Smooth muscle cell (in vitro differentiated cells): ENCODE results near the gene UBE2R2. TPM values are rescaled to one million over a fixed set of nuclear protein-coding genes. Genes with fewer than 3 reads are reported as not detected.

ENCODE experiments used
- DNase-seq: peaks from one replicate; lab custom pipeline; 2025; ENCODE audit not compliant: unreplicated experiment; lab: John Stamatoyannopoulos, UW
- H2AFZ ChIP-seq: fragments of 200-600 bp; sonication (generic); 2 replicates; pipeline ENCODE4 v1.6.0; 2016; ENCODE audit warnings: antibody characterized with exemption, low read depth, mild to moderate bottlenecking
- H3F3A ChIP-seq: fragments of 200-600 bp; sonication (generic); 2 replicates; pipeline ENCODE4 v1.6.0; 2017; ENCODE audit warnings: antibody characterized with exemption, low read depth
- H3K27ac ChIP-seq: fragments of 200-600 bp; sonication (generic); 2 replicates; pipeline ENCODE4 v1.5.1; 2016; ENCODE audit warnings: low read depth, mild to moderate bottlenecking
- H3K27me3 ChIP-seq: fragments of 200-600 bp; sonication (generic); 2 replicates; pipeline ENCODE4 v1.6.1; 2016; ENCODE audit warnings: low read depth, mild to moderate bottlenecking
- H3K36me3 ChIP-seq: fragments of 200-600 bp; sonication (generic); 2 replicates; pipeline ENCODE4 v1.5.1; 2016; ENCODE audit warnings: low read depth
- H3K4me1 ChIP-seq: fragments of 200-600 bp; sonication (generic); 2 replicates; pipeline ENCODE4 v1.5.1; 2016; ENCODE audit warnings: low read depth
- H3K4me2 ChIP-seq: fragments of 200-600 bp; sonication (generic); 2 replicates; pipeline ENCODE4 v1.6.0; 2016; ENCODE audit warnings: mild to moderate bottlenecking
- H3K4me3 ChIP-seq: fragments of 200-600 bp; sonication (generic); 2 replicates; pipeline ENCODE4 v1.5.1; 2016; ENCODE audit warnings: mild to moderate bottlenecking
- H3K79me2 ChIP-seq: fragments of 200-600 bp; sonication (generic); 2 replicates; pipeline ENCODE4 v1.6.0; 2016; ENCODE audit warnings: low read depth, mild to moderate bottlenecking
- H3K9ac ChIP-seq: fragments of 200-600 bp; sonication (generic); 2 replicates; pipeline ENCODE4 v1.6.0; 2016; ENCODE audit warnings: low read depth
- H3K9me3 ChIP-seq: fragments of 200-600 bp; sonication (generic); replicated peaks from 2 replicates; pipeline ENCODE4 v1.5.1; 2016; ENCODE audit warnings: low read depth
- H4K20me1 ChIP-seq: fragments of 200-600 bp; sonication (generic); 2 replicates; pipeline ENCODE4 v1.6.0; 2016; ENCODE audit warnings: low read depth
- CTCF ChIP-seq: fragments of 200-600 bp; sonication (generic); IDR thresholded peaks from 2 replicates; pipeline ENCODE4 v1.5.1; 2017; ENCODE audit warnings: borderline replicate concordance, mild to moderate bottlenecking, antibody characterized with exemption; ENCODE audit not compliant: insufficient read depth, poor library complexity, severe bottlenecking
- WGBS: methylation state at CpG from one replicate; pipeline ENCODE4 v1.1.7; 2016; ENCODE audit warnings: low lambda C conversion rate; 5-methylcytosine and 5-hydroxymethylcytosine counted together
- polyA plus RNA-seq: library from polyadenylated mRNA; unstranded; fragments of >200 nt; fragmentation: Nextera tagmentation; extraction: Ambion mirVana; gene quantifications from 2 replicates; pipeline ENCODE4 v1.2.1, GENCODE V29; 2016
- total RNA-seq: library from RNA; depleted of rRNA; stranded (reverse); fragments of >200 nt; gene quantifications from 2 replicates; pipeline ENCODE4 v1.2.3, GENCODE V29; 2014

Gene UBE2R2
- total and polyA plus RNA-seq, 2 experiments from 2014 or later = 43.2 to 43.5 TPM

- 91% methylated on average over 3 of the region's 3 CpGs for WGBS
Observed at GRCh38 chr9:33914887-33915628, 98.1 kb downstream of the UBE2R2 start.

GRCh38 chr9:33917036-33917435 lies 100.1 kb downstream of the UBE2R2 start:
- H3K27ac ChIP-seq = no peak overlapping the region
- H3K9me3 ChIP-seq = no peaks in the 10 kb centered on the region
- peaks cover 72% of the 10 kb centered on the region for H4K20me1 ChIP-seq
- no peak for TF ChIP-seq CTCF
- H2AFZ ChIP-seq = no peak overlapping the region
- H3K27me3 ChIP-seq = no peaks in the 10 kb centered on the region
- 93% methylated on average over 9 of the region's 9 CpGs for WGBS
- H3K4me2 ChIP-seq = no peak overlapping the region
- peaks cover 45% of the 10 kb centered on the region for H3F3A ChIP-seq
- no peak overlapping the region for H3K4me3 ChIP-seq
- no peaks in the 10 kb centered on the region for H3K4me1 ChIP-seq
- no peak overlapping the region for H3K9ac ChIP-seq
- DNase-seq = no peak
- peaks cover 19% of the 10 kb centered on the region for H3K36me3 ChIP-seq
- peaks cover 36% of the 10 kb centered on the region for H3K79me2 ChIP-seq

More at GRCh38 chr9:33914887-33915628, 98.1 kb downstream of the UBE2R2 start:
- no peak for TF ChIP-seq CTCF
- peaks cover 54% of the 10 kb centered on the region for H3K79me2 ChIP-seq
- H4K20me1 ChIP-seq = peaks cover 82% of the 10 kb centered on the region
- H3K27me3 ChIP-seq = no peaks in the 10 kb centered on the region
- peaks cover 22% of the 10 kb centered on the region for H3K36me3 ChIP-seq
- no peak overlapping the region for H3K4me3 ChIP-seq
- no peaks in the 10 kb centered on the region for H3K4me1 ChIP-seq
- no peak overlapping the region for H2AFZ ChIP-seq
- no peak for DNase-seq
- peaks cover 33% of the 10 kb centered on the region for H3F3A ChIP-seq
- no peaks in the 10 kb centered on the region for H3K9me3 ChIP-seq
- no peak overlapping the region for H3K4me2 ChIP-seq
- H3K27ac ChIP-seq = no peak overlapping the region
- H3K9ac ChIP-seq = no peak overlapping the region

- no peak for DNase-seq
- Histone ChIP-seq H3K4me3 (no peak overlapping the region), H3K27me3 (no peaks in the 10 kb centered on the region), H3K79me2 (peaks cover 13% of the 10 kb centered on the region), H4K20me1 (peaks cover 53% of the 10 kb centered on the region), H3K27ac (no peak overlapping the region), H3K4me1 (no peaks in the 10 kb centered on the region), H2AFZ (no peak overlapping the region), H3K36me3 (peaks cover 10% of the 10 kb centered on the region), H3K4me2 (no peak overlapping the region), H3F3A (peaks cover 45% of the 10 kb centered on the region), H3K9me3 (no peaks in the 10 kb centered on the region), H3K9ac (no peak overlapping the region)
- no peak for TF ChIP-seq CTCF
- 94% methylated on average over 6 of the region's 6 CpGs for WGBS
Observed at GRCh38 chr9:33919276-33919897, 102.4 kb downstream of the UBE2R2 start.
